SK-N-SH (cell line): ENCODE results near the gene ARID5A. TPM values are rescaled to one million over a fixed set of nuclear protein-coding genes. Genes with fewer than 3 reads are reported as not detected.

Source experiments
- CTCF ChIA-PET: fragments of 300-600, 350-600 bp; formaldehyde crosslinking; extraction: SDS; loops from one replicate; lab custom pipeline; 2021; lab: Yijun Ruan, JAX
- POLR2A ChIA-PET: fragments of 350-600 bp; sonication (Branson Sonifier 250); formaldehyde crosslinking; extraction: SDS; loops from one replicate; lab custom pipeline; 2020; ENCODE audit warnings: antibody characterized with exemption, inconsistent platforms; lab: Yijun Ruan, JAX
- DNase-seq: peaks from one replicate; pipeline ENCODE4 v3.0.0; 2012
- H2AFZ ChIP-seq: fragments of 200-600 bp; sonication (generic); 2 replicates; pipeline ENCODE4 v1.8.1; 2016; ENCODE audit warnings: antibody characterized with exemption, mild to moderate bottlenecking, low read depth
- H3F3A ChIP-seq: fragments of 200-600 bp; sonication (generic); replicated peaks from 2 replicates; pipeline ENCODE3; 2016; ENCODE audit warnings: antibody characterized with exemption, mild to moderate bottlenecking; ENCODE audit not compliant: insufficient read depth
- H3K27ac ChIP-seq, 2 experiments: fragments of 200-500 bp in 1 of 2; fragments of 200-600 bp in 1 of 2; sonication (Bioruptor generic) in 1 of 2; sonication (generic), shearing (Covaris generic) in 1 of 2; 2 replicates each; pipeline versions ENCODE4 v1.5.1 to v1.6.1; 2014 to 2016; ENCODE audit warnings: low read depth in 2 of 2, inconsistent platforms in 1 of 2, low read length in 1 of 2, mild to moderate bottlenecking in 1 of 2, mixed read lengths in 1 of 2
- H3K27me3 ChIP-seq: fragments of 200-600 bp; sonication (generic), shearing (Covaris generic); 2 replicates; pipeline ENCODE4 v1.6.1; 2016; ENCODE audit warnings: mixed run types; ENCODE audit not compliant: insufficient read depth
- H3K36me3 ChIP-seq, 2 experiments: fragments of 200-500 bp in 1 of 2; fragments of 200-600 bp in 1 of 2; sonication (Bioruptor generic) in 1 of 2; sonication (generic) in 1 of 2; replicated peaks in 1 of 2; 2 replicates each; pipeline versions ENCODE3 to v1.5.1; 2014 to 2016; ENCODE audit warnings: low read length in 1 of 2, mild to moderate bottlenecking in 1 of 2; ENCODE audit not compliant: insufficient read depth in 2 of 2, control insufficient read depth in 1 of 2
- H3K4me1 ChIP-seq, 2 experiments: fragments of 200-500 bp in 1 of 2; fragments of 200-600 bp in 1 of 2; sonication (Bioruptor generic) in 1 of 2; sonication (generic), shearing (Covaris generic) in 1 of 2; 2 replicates each; pipeline versions ENCODE4 v1.5.1 to v1.6.1; 2014 to 2016; ENCODE audit warnings: low read depth in 1 of 2, low read length in 1 of 2, mixed run types in 1 of 2; ENCODE audit not compliant: insufficient read depth in 2 of 2, control insufficient read depth in 1 of 2
- H3K4me2 ChIP-seq: fragments of 200-600 bp; sonication (generic), shearing (Covaris generic); 2 replicates; pipeline ENCODE4 v1.6.1; 2017; ENCODE audit warnings: mixed run types
- H3K4me3 ChIP-seq, 2 experiments: fragments of 200-500 bp in 1 of 2; fragments of 200-600 bp in 1 of 2; sonication (Bioruptor generic) in 1 of 2; sonication (generic), shearing (Covaris generic) in 1 of 2; 2 replicates each; pipeline versions ENCODE4 v1.5.1 to v1.8.1; 2014 to 2016; ENCODE audit warnings: low read depth in 2 of 2, inconsistent platforms in 1 of 2, low read length in 1 of 2, mild to moderate bottlenecking in 1 of 2, mixed read lengths in 1 of 2, moderate library complexity in 1 of 2
- H3K79me2 ChIP-seq: fragments of 200-600 bp; sonication (generic); 2 replicates; pipeline ENCODE4 v1.8.1; 2017; ENCODE audit warnings: mild to moderate bottlenecking; ENCODE audit not compliant: insufficient read depth
- H3K9ac ChIP-seq: fragments of 200-600 bp; sonication (generic); 2 replicates; pipeline ENCODE4 v1.6.1; 2017; ENCODE audit warnings: mixed run types
- H3K9me2 ChIP-seq: fragments of 200-600 bp; sonication (generic); 2 replicates; pipeline ENCODE4 v1.6.1; 2017; ENCODE audit warnings: mixed run types
- H3K9me3 ChIP-seq: fragments of 200-600 bp; sonication (generic); 2 replicates; pipeline ENCODE4 v1.6.1; 2017; ENCODE audit warnings: mixed run types, mild to moderate bottlenecking, moderate library complexity
- H4K20me1 ChIP-seq: fragments of 200-600 bp; sonication (generic); 2 replicates; pipeline ENCODE4 v1.6.1; 2017; ENCODE audit warnings: mild to moderate bottlenecking, mixed run types; ENCODE audit not compliant: insufficient read depth
- ELF1 ChIP-seq: IDR thresholded peaks from 2 replicates; pipeline ENCODE4 v1.4.0; 2012
- EP300 ChIP-seq, 2 experiments: IDR thresholded peaks; 2 replicates each; pipeline versions ENCODE4 v1.4.0 to v1.6.1; 2012; ENCODE audit warnings: borderline replicate concordance in 1 of 2, low read depth in 1 of 2, low read length in 1 of 2
- FOSL2 ChIP-seq: IDR thresholded peaks from 2 replicates; pipeline ENCODE4 v1.4.0; 2012; ENCODE audit warnings: low read depth, mild to moderate bottlenecking, moderate library complexity, borderline replicate concordance
- FOXM1 ChIP-seq: IDR thresholded peaks from 2 replicates; pipeline ENCODE4 v1.4.0; 2012; ENCODE audit warnings: low read depth, mild to moderate bottlenecking
- GABPA ChIP-seq: IDR thresholded peaks from 2 replicates; pipeline ENCODE4 v1.4.0; 2012; ENCODE audit warnings: low read depth, mild to moderate bottlenecking
- GATA2 ChIP-seq: sonication (generic); formaldehyde crosslinking; IDR thresholded peaks from 2 replicates; pipeline ENCODE4 v1.5.0; 2020; ENCODE audit warnings: mild to moderate bottlenecking, missing genetic modification reagents
- JUND ChIP-seq: IDR thresholded peaks from 2 replicates; pipeline ENCODE4 v1.4.0; 2012
- MEF2A ChIP-seq: IDR thresholded peaks from 2 replicates; pipeline ENCODE4 v1.4.0; 2012; ENCODE audit warnings: low read depth, borderline replicate concordance
- MXI1 ChIP-seq: IDR thresholded peaks from 2 replicates; pipeline ENCODE4 v1.6.1; 2012; ENCODE audit warnings: mild to moderate bottlenecking, low read depth, low read length, improper control_type of control experiment
- NRF1 ChIP-seq: IDR thresholded peaks from 2 replicates; pipeline ENCODE4 v1.6.1; 2012; ENCODE audit warnings: low read depth, mild to moderate bottlenecking, low read length
- RCOR1 ChIP-seq: fragments of 150-350 bp; IDR thresholded peaks from 2 replicates; pipeline ENCODE4 v1.6.1; 2017; ENCODE audit warnings: antibody characterized with exemption, low read length
- RXRA ChIP-seq: IDR thresholded peaks from 2 replicates; pipeline ENCODE4 v1.4.0; 2012; ENCODE audit warnings: low read depth, mild to moderate bottlenecking, borderline replicate concordance
- SIN3A ChIP-seq: IDR thresholded peaks from 2 replicates; pipeline ENCODE4 v1.6.1; 2012; ENCODE audit warnings: low read depth, mild to moderate bottlenecking, low read length, moderate library complexity, borderline replicate concordance
- TEAD4 ChIP-seq: IDR thresholded peaks from 2 replicates; pipeline ENCODE4 v1.4.0; 2012; ENCODE audit warnings: mild to moderate bottlenecking, borderline replicate concordance; ENCODE audit not compliant: insufficient read depth
- YY1 ChIP-seq: IDR thresholded peaks from 2 replicates; pipeline ENCODE4 v1.4.0; 2012; ENCODE audit warnings: low read depth, mild to moderate bottlenecking
- WGBS: methylation state at CpG from one replicate; pipeline ENCODE4 v1.1.6; 2017; ENCODE audit warnings: low lambda C conversion rate; 5-methylcytosine and 5-hydroxymethylcytosine counted together
- polyA plus RNA-seq, 3 experiments: library from polyadenylated mRNA; depleted of rRNA; stranded (reverse); fragments of >200 nt; gene quantifications; 2 replicates each; pipeline ENCODE4 v1.2.3, GENCODE V29; 2012
- TF ChIP-seq, protein P1 (sequence below): IDR thresholded peaks from 2 replicates; pipeline ENCODE4; 2012
- TF ChIP-seq, protein P2 (sequence below): fragments of 150-350 bp; IDR thresholded peaks from 2 replicates; pipeline ENCODE4 v1.6.1; 2017; ENCODE audit warnings: antibody characterized with exemption, low read length, low read depth, borderline replicate concordance
- TF ChIP-seq, protein P3 (sequence below): fragments of 200-600 bp; sonication (generic); IDR thresholded peaks from 2 replicates; pipeline ENCODE4 v1.6.1; 2017; ENCODE audit warnings: antibody characterized with exemption, mild to moderate bottlenecking, moderate library complexity
- TF ChIP-seq, protein P4 (sequence below): IDR thresholded peaks from 2 replicates; pipeline ENCODE4 v1.4.0; 2012; ENCODE audit warnings: low read depth, borderline replicate concordance

The ARID5A gene
- polyA plus RNA-seq, 1 of the 3 experiments (the other 2 are of a cell fraction), result 3.3 TPM

DNA sequence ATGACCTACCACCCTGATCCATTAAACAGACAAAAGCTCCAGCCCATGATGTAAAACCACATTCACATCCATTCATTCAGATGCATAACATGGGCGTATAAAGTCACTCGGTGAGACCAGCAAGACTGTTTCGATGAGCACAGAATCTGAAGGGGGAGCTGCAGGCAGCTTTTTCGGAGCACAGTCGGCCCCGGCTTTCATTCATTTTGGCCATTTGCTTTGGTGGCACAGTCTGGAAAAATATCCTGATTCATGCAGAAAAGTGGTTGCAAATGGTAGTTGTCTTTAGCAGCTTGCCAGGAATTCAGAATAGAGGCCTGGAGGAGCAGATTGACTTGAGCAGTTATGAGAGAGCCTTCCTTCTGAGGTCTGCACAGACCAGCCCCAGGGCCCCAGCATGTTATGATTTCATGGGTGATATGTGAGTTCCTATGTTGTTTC is 11.2 kb downstream of the ARID5A start:
- no peak overlapping the region for H3K9ac ChIP-seq
- peaks cover 6% of the 10 kb centered on the region for H3F3A ChIP-seq
- WGBS, result 94% methylated on average over 6 of the region's 6 CpGs
- POLR2A ChIA-PET, result interaction anchor here (0.6 to 1.4 kb wide), 2 partner anchors 10 to 68 kb away, joined by 3 to 5 read pairs; no protein-coding TSS in a partner anchor
- TF ChIP-seq EP300 (IDR thresholded peaks at IDR 0.05; ENCODE audit: borderline replicate concordance in 1 of 2, low read depth in 1 of 2, low read length in 1 of 2), result no peak
- TF ChIP-seq, protein P1, sequence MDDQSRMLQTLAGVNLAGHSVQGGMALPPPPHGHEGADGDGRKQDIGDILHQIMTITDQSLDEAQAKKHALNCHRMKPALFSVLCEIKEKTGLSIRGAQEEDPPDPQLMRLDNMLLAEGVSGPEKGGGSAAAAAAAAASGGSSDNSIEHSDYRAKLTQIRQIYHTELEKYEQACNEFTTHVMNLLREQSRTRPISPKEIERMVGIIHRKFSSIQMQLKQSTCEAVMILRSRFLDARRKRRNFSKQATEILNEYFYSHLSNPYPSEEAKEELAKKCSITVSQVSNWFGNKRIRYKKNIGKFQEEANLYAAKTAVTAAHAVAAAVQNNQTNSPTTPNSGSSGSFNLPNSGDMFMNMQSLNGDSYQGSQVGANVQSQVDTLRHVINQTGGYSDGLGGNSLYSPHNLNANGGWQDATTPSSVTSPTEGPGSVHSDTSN, result no peak
- TF ChIP-seq SIN3A, result no peak
- TF ChIP-seq GATA2 (CRISPR knock-in tag), result no peak
- TF ChIP-seq RXRA, result no peak
- no peak for TF ChIP-seq MXI1
- TF ChIP-seq, protein P2, sequence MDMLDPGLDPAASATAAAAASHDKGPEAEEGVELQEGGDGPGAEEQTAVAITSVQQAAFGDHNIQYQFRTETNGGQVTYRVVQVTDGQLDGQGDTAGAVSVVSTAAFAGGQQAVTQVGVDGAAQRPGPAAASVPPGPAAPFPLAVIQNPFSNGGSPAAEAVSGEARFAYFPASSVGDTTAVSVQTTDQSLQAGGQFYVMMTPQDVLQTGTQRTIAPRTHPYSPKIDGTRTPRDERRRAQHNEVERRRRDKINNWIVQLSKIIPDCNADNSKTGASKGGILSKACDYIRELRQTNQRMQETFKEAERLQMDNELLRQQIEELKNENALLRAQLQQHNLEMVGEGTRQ, result no peak
- TF ChIP-seq, protein P3, sequence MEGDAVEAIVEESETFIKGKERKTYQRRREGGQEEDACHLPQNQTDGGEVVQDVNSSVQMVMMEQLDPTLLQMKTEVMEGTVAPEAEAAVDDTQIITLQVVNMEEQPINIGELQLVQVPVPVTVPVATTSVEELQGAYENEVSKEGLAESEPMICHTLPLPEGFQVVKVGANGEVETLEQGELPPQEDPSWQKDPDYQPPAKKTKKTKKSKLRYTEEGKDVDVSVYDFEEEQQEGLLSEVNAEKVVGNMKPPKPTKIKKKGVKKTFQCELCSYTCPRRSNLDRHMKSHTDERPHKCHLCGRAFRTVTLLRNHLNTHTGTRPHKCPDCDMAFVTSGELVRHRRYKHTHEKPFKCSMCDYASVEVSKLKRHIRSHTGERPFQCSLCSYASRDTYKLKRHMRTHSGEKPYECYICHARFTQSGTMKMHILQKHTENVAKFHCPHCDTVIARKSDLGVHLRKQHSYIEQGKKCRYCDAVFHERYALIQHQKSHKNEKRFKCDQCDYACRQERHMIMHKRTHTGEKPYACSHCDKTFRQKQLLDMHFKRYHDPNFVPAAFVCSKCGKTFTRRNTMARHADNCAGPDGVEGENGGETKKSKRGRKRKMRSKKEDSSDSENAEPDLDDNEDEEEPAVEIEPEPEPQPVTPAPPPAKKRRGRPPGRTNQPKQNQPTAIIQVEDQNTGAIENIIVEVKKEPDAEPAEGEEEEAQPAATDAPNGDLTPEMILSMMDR, result no peak
- no peak for TF ChIP-seq YY1
- TF ChIP-seq, protein P4, sequence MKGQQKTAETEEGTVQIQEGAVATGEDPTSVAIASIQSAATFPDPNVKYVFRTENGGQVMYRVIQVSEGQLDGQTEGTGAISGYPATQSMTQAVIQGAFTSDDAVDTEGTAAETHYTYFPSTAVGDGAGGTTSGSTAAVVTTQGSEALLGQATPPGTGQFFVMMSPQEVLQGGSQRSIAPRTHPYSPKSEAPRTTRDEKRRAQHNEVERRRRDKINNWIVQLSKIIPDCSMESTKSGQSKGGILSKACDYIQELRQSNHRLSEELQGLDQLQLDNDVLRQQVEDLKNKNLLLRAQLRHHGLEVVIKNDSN, result no peak
- TF ChIP-seq FOSL2, result no peak
- no peak for TF ChIP-seq JUND
- TF ChIP-seq NRF1, result no peak
- no peak for TF ChIP-seq MEF2A
- no peak for TF ChIP-seq ELF1
- TF ChIP-seq GABPA, result no peak
- no peak for TF ChIP-seq TEAD4
- no peak for TF ChIP-seq FOXM1
- no peak for TF ChIP-seq RCOR1
- H4K20me1 ChIP-seq, result no peaks in the 10 kb centered on the region
- no peak overlapping the region for H2AFZ ChIP-seq
- no peaks in the 10 kb centered on the region for H3K27me3 ChIP-seq
- H3K9me2 ChIP-seq, result no peaks in the 10 kb centered on the region
- no peak for DNase-seq
- H3K4me2 ChIP-seq, result no peak overlapping the region
- H3K36me3 ChIP-seq, result peaks cover 2 to 6% of the 10 kb centered on the region in 2 experiments
- H3K27ac ChIP-seq, result no peak overlapping the region
- peaks cover 2% of the 10 kb centered on the region; the same call in 1 of the 2 replicates for H3K79me2 ChIP-seq
- H3K4me1 ChIP-seq, result no peaks in the 10 kb centered on the region
- no peak overlapping the region for H3K4me3 ChIP-seq
- CTCF ChIA-PET, result interaction anchor here (1.2 to 1.7 kb wide), 5 partner anchors 9 to 141 kb away, joined by 3 to 8 read pairs (median 4); no protein-coding TSS in a partner anchor
- H3K9me3 ChIP-seq, result no peaks in the 10 kb centered on the region
